T47D (cell line): Measurements from ENCODE around the gene NDUFV2.

Source experiments
- DNase-seq, 2 experiments: peaks; one replicate each; pipeline versions ENCODE4 v3.0.0 to v3.0.0-alpha.2; 2011 to 2012; ENCODE audit warnings: low read depth in 1 of 2, low spot score in 1 of 2
- JUND ChIP-seq: IDR thresholded peaks from 2 replicates; pipeline ENCODE4 v1.6.1; 2012; ENCODE audit warnings: low read depth
- in situ Hi-C: cut with HindIII; loops from 2 replicates; pipeline ENCODE4 v1.10.0; 2016; ENCODE audit warnings: low sequenced_read_pairs, low pct_unique_long_range_greater_than_20kb

NDUFV2 gene

GRCh38 chr18:9106800-9107584 is 4.5 kb downstream of the NDUFV2 start:
- DNase-seq, result no peak
- in situ Hi-C loops, result no loop called here
- TF ChIP-seq JUND, result no peak

GRCh38 chr18:9108911-9109310 is 6.4 kb downstream of the NDUFV2 start:
- in situ Hi-C loops, result no loop called here

GRCh38 chr18:9109523-9109922 is 7.0 kb downstream of the NDUFV2 start:
- in situ Hi-C loops, result no loop called here
- no peak for DNase-seq
- no peak for TF ChIP-seq JUND

More at GRCh38 chr18:9108911-9109310, 6.4 kb downstream of the NDUFV2 start:
- DNase-seq, result no peak
- TF ChIP-seq JUND, result no peak

- TF ChIP-seq JUND, result no peak
- in situ Hi-C loops, result no loop called here
- no peak for DNase-seq
Measured at GRCh38 chr18:9113468-9114149, 11.1 kb downstream of the NDUFV2 start.

- no peak for TF ChIP-seq JUND
- DNase-seq, result no peak
- in situ Hi-C loops, result no loop called here
Measured at GRCh38 chr18:9115984-9116383, 13.5 kb downstream of the NDUFV2 start.

GRCh38 chr18:9117980-9118841 is 15.7 kb downstream of the NDUFV2 start:
- TF ChIP-seq JUND, result no peak
- no peak for DNase-seq
- in situ Hi-C loops, result no loop called here

- DNase-seq, result no peak
- in situ Hi-C loops, result no loop called here
- TF ChIP-seq JUND, result no peak
Measured at GRCh38 chr18:9120796-9121195, 18.3 kb downstream of the NDUFV2 start.

- TF ChIP-seq JUND, result no peak
- in situ Hi-C loops, result no loop called here
- DNase-seq, result no peak
Measured at GRCh38 chr18:9123520-9123919, 21.0 kb downstream of the NDUFV2 start.

- in situ Hi-C loops, result no loop called here
- no peak for TF ChIP-seq JUND
- no peak for DNase-seq
Measured at GRCh38 chr18:9124824-9125223, 22.3 kb downstream of the NDUFV2 start.

GRCh38 chr18:9126337-9126736 is 23.8 kb downstream of the NDUFV2 start:
- TF ChIP-seq JUND, result no peak
- in situ Hi-C loops, result no loop called here
- no peak for DNase-seq

GRCh38 chr18:9130195-9130594 is 27.7 kb downstream of the NDUFV2 start:
- no peak for TF ChIP-seq JUND
- no peak for DNase-seq
- in situ Hi-C loops, result no loop called here

GRCh38 chr18:9130806-9131205 is 28.3 kb downstream of the NDUFV2 start:
- in situ Hi-C loops, result no loop called here
- TF ChIP-seq JUND, result no peak
- DNase-seq, result no peak

- DNase-seq, result no peak
- no peak for TF ChIP-seq JUND
- in situ Hi-C loops, result no loop called here
Measured at GRCh38 chr18:9132628-9133027, 30.1 kb downstream of the NDUFV2 start.
